ENCODE results near the gene CGB2.

DNA sequence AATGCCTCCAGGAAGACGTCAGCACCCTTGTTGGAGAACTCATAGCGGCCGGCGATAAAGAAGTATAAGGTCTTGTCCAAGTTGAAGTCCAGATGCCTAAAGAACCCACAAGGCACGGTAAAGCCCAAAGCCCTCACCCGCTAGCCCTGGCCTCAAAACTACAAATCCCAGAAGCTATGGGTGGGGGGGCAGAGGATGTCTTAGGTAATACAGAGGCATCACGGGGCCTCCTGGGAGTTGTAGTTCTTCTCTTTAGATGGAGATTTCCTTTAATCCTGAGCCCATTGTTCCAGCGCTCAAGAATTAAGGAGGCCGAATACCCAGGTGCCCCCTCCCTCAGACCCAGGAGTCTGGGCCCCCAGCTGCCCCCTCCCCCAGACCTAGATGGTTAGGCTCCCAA is 49.4 kb upstream of the CGB2 start:
- TF ChIP-seq EZH2 (IDR thresholded peaks at IDR 0.05; ENCODE audit: insufficient read depth, poor library complexity, severe bottlenecking) (no peak), EZH2phosphoT487 (IDR thresholded peaks at IDR 0.05; ENCODE audit: insufficient read depth, low read depth) (no peak)
